ENCODE results near the gene GATA6.

GRCh38 chr18:22223254-22223964 lies 54.0 kb downstream of the GATA6 start:
- TF ChIP-seq ZNF274 (IDR thresholded peaks at IDR 0.05; ENCODE audit: low read depth, low read length) = no peak
- TF ChIP-seq CTCF (IDR thresholded peaks at IDR 0.05 in 2 of 3, conservative IDR thresholded peaks at IDR 0.05 in 1 of 3; ENCODE audit: borderline replicate concordance in 1 of 3, insufficient read depth in 1 of 3, low read depth in 2 of 3, low read length in 2 of 3) = no peak
- no peak for TF ChIP-seq EZH2phosphoT487 (IDR thresholded peaks at IDR 0.05; ENCODE audit: borderline replicate concordance)
- TF ChIP-seq RAD21 (IDR thresholded peaks at IDR 0.05; ENCODE audit: low read depth) = 0 out of 2 replicates have a peak, but pooled peaks have one; percentile 18
- no peak for TF ChIP-seq POLR2A (IDR thresholded peaks at IDR 0.05; ENCODE audit: borderline replicate concordance, extremely low read depth, insufficient read depth, insufficient read length)
- no peak for TF ChIP-seq YY1 (IDR thresholded peaks at IDR 0.05; ENCODE audit: extremely low read depth, insufficient replicate concordance, low read depth, low read length)

Measured in HCT116 (cell line).